HS-5 (cell line): Measurements from ENCODE around the gene CD22.

Experiments used
- DNase-seq: peaks from one replicate; pipeline ENCODE4 v3.0.0-alpha.2; 2012; ENCODE audit warnings: low read depth

The CD22 gene

DNA sequence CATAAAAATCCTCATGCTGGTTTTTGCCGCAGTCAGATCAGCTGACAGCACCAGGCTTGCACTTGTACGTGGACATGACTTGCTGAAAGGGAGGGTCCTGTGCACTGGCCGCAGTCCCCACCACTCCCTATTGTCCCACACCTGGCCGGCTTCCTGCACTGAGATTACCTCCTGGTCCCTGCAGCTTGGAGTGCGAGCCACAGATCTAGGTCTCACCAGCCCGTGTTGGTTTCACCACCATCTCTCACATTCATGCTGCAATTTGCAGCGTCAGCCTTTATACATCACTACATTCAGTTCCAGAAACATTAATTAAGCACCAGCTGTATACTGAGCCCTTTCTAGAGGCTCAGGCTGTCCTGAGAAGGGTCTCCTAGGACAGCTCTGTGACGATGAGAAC is 15.0 kb upstream of the CD22 start:
- no peak for DNase-seq

DNA sequence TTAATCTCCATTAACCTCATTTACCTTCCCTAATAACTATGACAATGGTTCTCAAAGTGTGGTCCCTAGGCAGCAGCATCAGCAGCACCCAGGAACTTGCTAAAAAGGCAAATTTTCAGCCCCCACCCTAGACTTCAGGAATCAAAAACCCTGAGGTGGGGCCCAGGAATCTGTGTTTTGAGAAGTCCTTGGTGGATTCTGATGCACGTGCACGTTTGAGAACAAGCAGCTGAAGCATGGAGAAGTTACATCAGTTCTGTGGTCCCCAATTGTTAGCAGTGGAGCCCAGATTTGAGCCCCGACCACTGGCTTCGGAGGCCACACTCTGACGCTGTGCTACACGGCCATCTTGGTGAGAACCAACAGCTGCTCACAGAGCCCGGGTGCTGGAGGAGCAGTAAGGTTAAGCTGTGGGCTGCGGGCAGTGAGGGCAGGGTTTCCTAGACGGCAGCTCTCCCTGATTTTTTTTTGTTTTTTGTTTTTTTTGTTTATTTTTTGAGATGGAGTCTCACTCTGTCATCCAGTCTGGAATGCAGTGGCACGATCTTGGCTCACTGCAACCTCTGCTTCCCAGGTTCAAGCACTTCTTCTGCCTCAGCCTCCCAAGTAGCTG is 14.0 kb upstream of the CD22 start:
- DNase-seq: no peak

DNA sequence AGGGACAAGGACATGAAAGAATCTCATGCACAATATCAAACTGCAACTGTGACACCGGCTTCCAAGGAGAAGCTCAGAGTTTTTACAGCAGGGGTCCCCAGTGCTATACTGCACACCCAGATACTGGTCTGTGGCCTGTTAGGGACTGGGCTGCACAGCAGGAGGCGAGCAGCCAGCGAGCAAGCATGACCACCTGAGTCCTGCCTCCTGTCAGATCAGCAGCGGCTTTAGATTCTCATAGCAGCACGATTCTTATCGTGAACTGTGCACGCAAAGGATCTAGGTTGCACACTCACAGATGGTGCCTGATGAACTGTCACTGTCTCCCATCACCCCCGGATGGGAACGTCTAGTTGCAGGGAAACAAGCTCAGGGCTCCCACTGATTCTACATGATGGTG is 13.1 kb upstream of the CD22 start:
- DNase-seq: no peak

DNA sequence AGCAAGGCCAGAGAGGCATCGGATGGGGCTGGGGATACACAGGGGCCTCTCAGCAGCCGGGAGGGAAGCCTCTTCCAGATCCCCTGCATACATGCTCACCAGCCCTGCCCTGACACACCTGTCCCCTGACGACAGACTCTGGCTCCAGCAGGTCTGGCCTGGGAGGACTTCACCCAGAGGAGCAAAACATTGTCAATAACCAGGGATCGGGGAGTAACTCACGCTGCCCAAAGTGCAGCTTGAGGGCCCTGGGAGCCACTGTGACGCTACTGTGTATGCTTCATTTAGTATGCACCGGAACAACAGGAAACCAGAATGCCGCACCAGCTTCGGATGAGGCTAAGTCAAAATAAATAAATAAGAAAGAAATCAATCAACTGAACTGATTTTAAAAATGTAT is 12.4 kb upstream of the CD22 start:
- no peak for DNase-seq

DNA sequence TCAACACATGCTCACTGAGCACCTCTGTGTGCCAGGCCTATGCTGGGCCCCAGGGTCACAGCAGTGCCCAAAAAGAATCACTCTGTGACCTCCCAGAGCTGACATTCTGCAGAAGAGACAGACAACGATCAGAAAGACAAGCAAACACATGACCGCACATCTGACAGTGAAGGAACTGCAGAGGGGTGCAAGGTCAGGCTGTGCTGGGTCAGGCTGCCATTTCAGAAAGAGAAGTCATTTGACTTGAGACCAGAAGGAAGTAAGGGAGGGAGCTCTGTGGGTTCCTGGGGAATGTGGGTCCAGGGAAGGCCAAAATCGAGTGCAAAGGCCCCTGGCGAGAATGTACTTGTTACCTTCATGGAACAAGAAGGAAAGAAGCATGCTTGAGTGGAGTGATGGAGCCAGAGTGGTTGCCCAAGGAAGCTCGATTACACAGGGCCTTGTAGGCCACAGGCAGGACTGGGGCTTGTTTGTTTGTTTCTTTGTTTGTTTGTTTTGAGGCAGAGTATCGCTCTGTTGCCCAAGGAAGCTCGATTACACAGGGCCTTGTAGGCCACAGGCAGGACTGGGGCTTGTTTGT is 11.4 kb upstream of the CD22 start:
- DNase-seq: no peak

DNA sequence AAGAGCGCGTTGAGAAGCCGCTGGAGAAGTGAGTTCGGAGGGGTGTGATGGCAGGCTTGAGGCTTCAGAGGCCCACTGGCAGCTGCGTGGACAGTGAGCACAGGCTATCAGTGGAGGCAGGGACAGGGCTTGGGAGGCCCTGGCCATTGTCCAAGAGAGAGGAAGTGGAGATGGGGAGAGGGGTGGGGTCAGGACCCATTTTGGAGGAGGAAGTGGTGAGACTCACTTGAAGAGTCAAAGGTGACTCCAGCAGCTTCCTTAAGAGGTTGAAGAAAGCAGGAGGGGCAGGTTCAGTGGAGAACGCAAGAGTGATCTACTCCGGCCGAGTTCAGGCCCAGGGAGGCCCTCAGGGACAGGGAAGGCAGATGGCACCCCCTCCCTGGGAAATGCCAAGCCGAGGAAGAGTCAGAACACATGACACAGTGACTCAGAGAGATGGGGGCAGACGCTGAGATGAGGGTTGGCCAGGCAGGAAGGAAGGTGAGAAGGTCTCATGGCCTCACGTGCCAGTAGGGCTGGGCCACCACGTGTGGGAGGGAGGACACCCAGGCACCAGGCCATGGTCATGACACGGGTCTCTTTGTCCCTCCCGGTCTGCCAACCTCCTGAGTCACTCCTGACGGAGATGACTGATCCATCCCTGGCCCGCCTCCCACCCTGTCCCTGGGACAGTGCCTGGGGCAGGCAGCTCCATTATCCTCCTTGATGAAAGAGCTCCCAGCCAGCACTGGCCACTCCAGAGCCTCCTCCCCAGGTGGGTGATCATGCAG is 10.1 kb upstream of the CD22 start:
- peak; percentile 95 for DNase-seq

DNA sequence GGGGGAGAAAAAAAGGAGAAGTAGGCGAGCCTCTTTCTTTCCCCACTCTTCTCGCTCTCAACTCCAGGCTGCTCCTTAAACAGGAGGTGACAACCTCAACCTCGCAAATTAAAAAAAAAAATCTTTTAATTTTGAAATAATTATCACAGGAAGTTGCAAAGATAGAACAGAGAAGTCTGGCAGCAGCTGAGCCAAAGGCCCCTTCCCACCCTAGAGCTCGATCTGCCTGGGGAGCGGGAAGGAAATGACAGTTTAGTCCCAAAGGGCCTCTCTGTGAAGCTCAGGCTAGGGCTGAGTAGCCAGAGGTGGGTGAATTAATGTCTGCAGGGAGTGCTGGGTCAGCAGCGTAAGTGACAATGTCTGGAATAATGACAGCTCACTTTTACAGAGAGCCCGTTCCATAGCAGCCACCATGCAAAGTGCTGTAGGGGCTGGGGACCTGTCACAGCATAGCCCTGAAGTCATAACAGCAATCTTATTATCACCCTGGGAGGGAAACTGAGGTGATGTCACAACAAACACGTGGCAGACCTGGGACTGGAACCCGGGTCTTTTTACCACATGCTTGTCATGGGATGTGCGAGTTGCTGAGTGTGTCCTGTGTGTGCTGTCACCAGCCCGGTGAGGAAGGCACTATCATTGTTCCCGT is 8.8 kb upstream of the CD22 start:
- no peak for DNase-seq

DNA sequence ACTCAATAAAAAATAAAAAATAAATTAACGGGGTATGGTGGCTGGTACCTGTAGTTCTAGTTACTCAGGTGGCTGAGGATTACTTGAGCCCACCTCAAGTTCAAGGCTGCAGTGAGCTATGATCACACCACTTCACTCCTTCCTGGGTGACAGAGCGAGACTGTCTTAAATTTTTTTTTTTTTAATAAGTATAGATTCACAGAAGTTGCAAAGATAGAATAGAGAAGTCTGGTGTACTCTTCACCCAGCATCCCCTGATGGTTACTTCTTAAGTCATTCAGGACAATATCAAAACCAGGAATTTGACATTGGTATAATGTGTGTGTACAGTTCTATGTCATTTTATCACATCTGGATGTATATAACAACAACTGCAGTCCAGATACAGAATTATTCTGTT is 7.7 kb upstream of the CD22 start:
- no peak for DNase-seq

DNA sequence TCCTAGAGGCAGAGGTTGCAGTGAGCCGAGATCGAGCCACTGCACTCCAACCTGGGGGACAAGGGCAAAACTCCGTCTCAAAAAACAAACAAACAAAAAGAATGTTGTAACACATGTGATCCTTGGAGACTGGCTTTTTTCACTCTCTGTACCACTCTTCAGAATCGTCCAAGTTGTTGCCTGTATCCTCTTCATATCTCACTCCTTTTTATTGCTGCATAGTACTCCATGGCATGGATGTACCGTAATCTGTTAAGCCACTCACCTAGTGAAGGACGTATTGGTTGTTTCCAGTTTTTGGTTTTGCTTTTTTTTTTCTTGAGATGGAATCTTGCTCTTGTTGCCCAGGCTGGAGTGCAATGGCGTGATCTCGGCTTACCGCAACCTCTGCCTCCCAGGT is 7.0 kb upstream of the CD22 start:
- no peak for DNase-seq

DNA sequence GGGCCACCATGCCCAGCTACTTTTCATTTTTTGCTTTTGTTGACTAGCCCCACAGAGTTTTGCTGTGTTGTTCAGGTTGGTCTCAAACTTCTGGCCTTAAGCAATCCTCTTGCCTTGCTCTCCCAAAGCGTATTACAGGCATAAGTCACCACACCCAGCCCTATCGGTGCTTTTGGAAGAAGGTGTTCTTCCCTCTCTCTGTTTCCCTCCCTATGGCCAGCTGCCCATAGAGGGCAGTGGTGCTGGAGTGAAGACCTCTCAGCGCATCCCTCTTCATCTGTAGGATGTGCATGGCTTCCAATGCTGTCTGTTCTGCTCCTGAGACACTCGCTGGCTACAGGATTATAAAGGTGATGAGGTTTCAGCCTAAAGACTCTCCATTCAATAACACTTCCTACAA is 1.3 kb upstream of the CD22 start:
- DNase-seq: no peak

DNA sequence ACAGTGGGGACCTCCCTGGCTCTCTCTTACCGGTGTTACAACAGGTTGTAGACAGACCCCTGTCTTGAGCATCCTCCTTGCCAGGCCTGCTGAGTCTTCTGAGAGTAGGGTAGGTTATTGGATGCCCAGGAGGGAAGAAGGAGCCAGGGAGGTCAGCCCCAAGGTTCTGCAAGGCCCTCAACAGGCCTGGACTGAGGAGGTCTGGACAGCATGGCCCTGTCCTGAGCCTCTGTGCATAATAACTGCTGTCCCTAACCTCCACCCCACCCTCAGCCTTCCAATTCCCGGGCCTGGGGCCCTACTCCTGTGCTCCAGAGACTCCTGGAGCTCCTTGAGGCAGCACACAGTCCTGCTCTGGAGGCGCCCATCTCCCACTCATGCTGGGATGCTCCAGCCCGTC is 336 bp downstream of the CD22 start:
- no peak for DNase-seq

DNA sequence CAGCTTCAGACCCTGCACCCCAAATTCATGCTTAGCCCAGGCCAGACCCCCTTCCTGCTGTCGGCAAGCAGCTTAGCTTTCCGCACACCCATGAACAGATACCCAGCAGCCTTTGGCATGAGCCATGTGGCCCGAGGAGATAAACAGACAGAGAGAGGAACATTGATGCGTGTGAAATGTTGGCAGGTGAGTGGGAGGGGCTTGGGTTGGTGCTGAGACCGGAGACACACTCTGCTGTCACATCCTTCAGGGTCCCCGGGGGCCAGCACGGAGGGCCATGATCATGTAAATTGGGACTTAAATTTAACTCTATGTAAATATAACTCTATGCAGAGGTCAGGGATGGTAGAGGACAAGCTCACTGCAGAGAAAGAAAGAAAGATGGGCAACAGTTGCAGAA is 1.5 kb downstream of the CD22 start:
- DNase-seq: no peak

DNA sequence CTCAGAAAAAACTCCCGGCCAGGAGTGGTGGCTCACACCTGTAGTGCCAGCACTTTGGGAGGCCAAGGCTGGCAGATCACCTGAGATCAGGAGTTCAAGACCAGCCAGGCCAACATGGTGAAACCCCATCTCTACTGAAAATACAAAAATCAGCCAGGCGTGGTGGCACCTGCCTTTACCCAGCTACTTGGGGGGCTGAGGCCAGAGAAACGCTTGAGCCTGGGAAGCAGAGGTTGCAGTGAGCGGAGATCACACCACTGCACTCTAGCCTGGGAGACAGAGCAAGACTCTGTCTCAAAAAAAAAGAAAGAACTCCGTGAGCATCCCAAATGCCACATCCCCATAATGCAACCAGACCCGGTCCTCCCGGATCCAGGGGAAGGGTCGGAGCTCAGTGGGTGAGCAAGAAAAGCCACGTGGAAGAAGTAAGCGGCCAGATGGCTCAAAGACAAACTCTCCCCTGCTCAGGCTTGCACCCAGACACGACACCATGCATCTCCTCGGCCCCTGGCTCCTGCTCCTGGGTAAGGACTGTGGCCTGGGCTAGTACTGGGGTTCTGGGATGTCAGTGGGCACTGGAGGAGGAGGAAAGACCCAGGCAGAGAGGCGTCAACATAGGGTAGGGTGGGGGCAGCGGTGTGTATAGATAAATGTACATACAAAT is 2.7 kb downstream of the CD22 start:
- DNase-seq: no peak

DNA sequence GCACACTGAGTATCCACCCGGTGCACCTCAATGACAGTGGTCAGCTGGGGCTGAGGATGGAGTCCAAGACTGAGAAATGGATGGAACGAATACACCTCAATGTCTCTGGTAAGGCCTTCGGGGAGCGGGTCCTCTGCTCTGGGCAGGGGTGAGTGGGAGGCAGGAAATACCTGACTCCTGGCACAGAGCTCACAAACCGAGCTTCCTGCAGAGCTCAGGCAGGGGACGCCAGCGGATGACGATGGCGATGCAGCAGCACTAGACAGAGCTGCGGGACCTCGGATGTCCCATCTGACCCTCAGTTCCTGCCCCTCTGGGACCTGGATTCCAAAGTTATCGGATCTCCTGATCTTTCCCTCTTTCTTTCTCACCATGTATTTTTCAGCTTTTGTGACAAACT is 3.8 kb downstream of the CD22 start:
- DNase-seq: no peak

DNA sequence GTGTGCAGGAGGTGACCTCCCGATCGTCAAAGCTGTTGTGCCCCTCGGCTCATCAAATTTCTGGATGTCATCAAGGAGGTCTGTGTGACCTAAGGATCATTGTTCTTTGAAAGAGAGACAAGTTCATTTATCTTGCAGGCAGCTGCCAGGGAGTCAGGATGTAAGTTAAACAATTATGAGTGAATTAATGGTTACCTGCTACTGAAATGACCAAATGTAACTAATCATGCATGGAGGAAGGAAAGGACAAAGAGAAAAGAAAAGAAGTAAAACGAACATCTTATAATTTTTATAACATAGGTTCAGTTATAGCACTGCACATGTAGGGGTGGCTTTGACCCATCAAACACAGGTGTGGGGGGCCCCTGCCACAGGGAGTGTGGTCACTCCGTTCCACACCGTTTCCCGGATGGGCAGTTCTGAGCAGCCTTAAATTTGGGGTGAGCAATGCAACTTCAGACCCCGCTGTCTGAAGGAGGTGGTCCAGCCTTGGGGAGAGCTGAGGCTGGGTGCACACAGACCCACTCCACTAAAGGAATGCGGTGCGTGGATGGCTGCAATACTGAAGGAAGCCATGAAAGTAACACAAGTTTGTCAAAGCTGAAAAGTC is 5.3 kb downstream of the CD22 start:
- no peak for DNase-seq

DNA sequence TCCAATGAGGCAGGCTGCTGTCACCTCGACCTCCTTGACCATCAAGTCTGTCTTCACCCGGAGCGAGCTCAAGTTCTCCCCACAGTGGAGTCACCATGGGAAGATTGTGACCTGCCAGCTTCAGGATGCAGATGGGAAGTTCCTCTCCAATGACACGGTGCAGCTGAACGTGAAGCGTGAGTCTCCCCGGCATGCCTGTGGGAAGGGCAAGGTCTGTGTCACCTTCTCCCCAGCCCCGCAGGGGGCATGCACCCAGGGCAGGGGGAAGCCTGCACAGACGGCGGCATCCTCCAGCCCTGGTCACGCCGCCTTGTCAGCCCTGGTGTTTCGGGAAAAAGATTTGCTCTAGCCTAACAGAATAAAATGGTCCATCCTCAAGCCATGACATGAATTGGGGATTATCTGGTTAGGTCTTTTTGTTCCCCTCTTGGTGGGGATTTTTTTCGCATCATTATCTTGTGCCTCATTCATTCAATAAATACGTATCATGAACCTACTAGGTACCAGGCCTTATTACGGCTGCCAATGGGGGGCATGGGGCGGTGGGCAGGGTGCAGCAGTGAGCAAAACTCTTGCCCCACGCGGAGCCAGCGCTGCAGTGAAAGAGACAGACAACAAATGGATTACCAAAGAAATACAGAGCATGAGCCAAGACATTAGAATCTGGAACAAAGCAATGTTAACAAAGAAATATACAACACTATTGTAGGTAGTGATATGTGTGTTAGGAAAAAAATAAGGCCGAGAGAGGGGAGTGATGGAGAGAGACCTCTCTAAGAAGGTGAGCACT is 7.4 kb downstream of the CD22 start:
- no peak for DNase-seq

DNA sequence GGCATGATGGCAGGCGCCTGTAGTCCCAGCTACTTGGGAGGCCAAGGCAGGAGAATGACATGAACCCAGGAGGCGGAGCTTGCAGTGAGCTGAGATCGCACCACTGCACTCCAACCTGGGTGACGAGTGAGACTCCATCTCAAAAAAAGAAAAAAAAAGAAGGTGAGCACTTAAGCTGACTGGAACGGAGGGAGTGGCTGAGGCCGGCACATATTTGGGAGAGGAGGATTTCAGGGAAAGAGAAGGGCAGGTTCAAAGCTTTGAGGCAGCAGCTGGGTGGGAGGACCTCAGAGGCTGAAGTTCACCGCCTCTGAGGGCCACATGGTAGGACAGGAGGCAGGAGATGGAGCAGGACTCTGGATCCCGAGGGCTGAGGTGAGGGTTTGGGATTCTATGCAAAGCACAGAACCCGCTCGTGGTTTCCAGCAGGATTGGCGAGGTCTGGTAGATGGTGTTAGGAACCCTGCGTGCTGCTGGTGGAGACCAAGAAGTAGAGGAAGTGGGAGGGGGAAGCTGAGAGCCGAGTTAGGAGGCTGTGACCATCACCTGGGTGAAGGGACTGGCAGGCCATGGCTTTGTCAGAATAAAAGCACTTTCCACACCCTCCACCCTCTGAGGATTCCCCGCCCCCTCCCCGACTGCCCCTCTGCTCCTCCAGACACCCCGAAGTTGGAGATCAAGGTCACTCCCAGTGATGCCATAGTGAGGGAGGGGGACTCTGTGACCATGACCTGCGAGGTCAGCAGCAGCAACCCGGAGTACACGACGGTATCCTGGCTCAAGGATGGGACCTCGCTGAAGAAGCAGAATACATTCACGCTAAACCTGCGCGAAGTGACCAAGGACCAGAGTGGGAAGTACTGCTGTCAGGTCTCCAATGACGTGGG is 8.4 kb downstream of the CD22 start:
- DNase-seq: no peak

DNA sequence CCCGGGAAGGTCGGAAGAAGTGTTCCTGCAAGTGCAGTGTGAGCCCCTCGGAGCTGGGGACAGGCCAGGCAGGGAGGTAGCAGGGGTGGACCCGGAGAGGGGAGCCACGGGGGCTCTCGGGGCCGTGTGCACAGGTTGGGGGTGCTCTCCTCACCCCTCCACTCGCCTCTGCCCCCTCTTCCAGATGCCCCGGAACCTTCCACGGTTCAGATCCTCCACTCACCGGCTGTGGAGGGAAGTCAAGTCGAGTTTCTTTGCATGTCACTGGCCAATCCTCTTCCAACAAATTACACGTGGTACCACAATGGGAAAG is 9.0 kb downstream of the CD22 start:
- no peak for DNase-seq

DNA sequence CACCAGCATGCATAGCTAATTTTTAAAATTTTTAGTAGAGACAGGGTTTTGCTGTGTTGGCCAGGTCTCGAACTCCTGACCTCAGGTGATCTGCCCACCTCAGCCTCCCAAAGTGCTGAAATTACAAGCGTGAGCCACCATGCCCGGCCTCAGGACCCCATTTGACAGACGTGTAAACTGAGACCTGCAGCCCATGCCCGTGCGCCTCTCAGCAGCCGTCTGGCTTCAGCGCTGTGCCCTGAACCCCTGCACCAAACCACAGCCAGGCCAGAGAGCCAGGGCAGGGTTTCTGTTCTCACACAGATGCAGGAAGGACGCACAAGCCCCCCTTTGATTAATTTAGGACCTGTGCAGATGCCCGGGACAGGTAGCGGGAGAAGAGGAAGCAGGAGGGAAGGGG is 11.4 kb downstream of the CD22 start:
- DNase-seq: no peak

DNA sequence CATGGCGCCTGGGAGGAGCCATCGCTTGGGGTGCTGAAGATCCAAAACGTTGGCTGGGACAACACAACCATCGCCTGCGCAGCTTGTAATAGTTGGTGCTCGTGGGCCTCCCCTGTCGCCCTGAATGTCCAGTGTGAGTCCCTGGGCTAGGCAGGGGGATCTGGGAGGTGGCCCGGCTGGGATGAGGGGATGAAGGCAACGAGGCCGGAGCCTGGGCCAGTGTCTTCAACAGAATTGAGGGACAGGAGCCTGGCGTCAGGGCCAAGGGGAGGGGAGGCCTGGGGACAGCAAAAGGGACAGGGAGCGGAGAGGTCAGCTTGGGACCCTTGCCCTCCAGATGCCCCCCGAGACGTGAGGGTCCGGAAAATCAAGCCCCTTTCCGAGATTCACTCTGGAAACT is 12.0 kb downstream of the CD22 start:
- no peak for DNase-seq
